Fibroblast of pulmonary artery (primary cell): ENCODE results near the gene EMILIN2.

ENCODE experiments used
- DNase-seq: peaks from one replicate; pipeline ENCODE4 v3.0.0-alpha.2; 2010; ENCODE audit warnings: low read depth
- H3K4me3 ChIP-seq: replicated peaks from 2 replicates; pipeline ENCODE4 v1.5.1; 2011; ENCODE audit warnings: low read depth, mild to moderate bottlenecking, control low read depth, low read length, moderate library complexity
- CTCF ChIP-seq: IDR thresholded peaks from 2 replicates; pipeline ENCODE4 v1.5.1; 2011; ENCODE audit warnings: mild to moderate bottlenecking, control low read depth, low read length, inconsistent platforms; ENCODE audit errors: missing control alignments

EMILIN2 gene

GRCh38 chr18:2964361-2965010 lies 117.7 kb downstream of the EMILIN2 start:
- no peak overlapping the region for H3K4me3 ChIP-seq
- no peak for TF ChIP-seq CTCF

More at GRCh38 chr18:2964361-2965010, 117.7 kb downstream of the EMILIN2 start:
- no peak for DNase-seq
